Tibial nerve (tissue), 4 donors: ENCODE data around the gene EIF2AK2. TPM values are rescaled to one million over a fixed set of nuclear protein-coding genes. Genes with fewer than 3 reads are reported as not detected.

Experiments
- DNase-seq, 2 donors: peaks; one replicate each; pipeline ENCODE4 v3.0.0-alpha.2; 2019; ENCODE audit warnings: low spot score in 2 of 2
- H3K27ac ChIP-seq, 4 donors: fragments of 200-600 bp; sonication (generic) in 3 of 4; one replicate each; pipeline ENCODE4 v1.5.1; 2017 to 2019; ENCODE audit warnings: mild to moderate bottlenecking in 1 of 4
- H3K27me3 ChIP-seq, 2 donors: fragments of 200-600 bp; sonication (generic) in 1 of 2; one replicate each; pipeline versions ENCODE4 v1.5.1 to v1.6.0; 2017 to 2019
- H3K36me3 ChIP-seq, 3 donors: fragments of 200-600 bp; sonication (generic); one replicate each; pipeline ENCODE4 v1.5.1; 2018 to 2019
- H3K4me1 ChIP-seq, 4 donors: fragments of 200-600 bp; sonication (generic) in 3 of 4; one replicate each; pipeline ENCODE4 v1.5.1; 2017 to 2019
- H3K4me3 ChIP-seq, 4 donors: fragments of 200-600 bp; sonication (generic) in 3 of 4; one replicate each; pipeline ENCODE4 v1.5.1; 2017 to 2019; ENCODE audit warnings: mild to moderate bottlenecking in 1 of 4, moderate library complexity in 1 of 4
- H3K9me3 ChIP-seq, 4 donors: fragments of 200-600 bp; sonication (generic) in 3 of 4; one replicate each; pipeline ENCODE4 v1.5.1; 2017 to 2019
- EP300 ChIP-seq, 2 donors: sonication (generic); formaldehyde crosslinking; IDR thresholded peaks; one replicate each; pipeline ENCODE4 v1.6.1; 2017; ENCODE audit warnings: antibody characterized with exemption in 2 of 2, mild to moderate bottlenecking in 1 of 2
- POLR2A ChIP-seq, 2 donors: fragments of 450-650 bp; IDR thresholded peaks; one replicate each; pipeline ENCODE4 v1.6.1; 2017; ENCODE audit warnings: antibody characterized with exemption in 2 of 2, mild to moderate bottlenecking in 2 of 2, moderate library complexity in 2 of 2
- WGBS, 2 donors: methylation state at CpG; one replicate each; pipeline ENCODE4 v1.1.5; 2018; 5-methylcytosine and 5-hydroxymethylcytosine counted together
- total RNA-seq, 4 donors: library from RNA; depleted of rRNA; stranded (reverse); fragments of >200 nt; gene quantifications; one replicate each; pipeline ENCODE4 v1.1.0, GENCODE V29; 2016
- TF ChIP-seq, protein P1 (sequence below), 5 experiments: fragments of 200-600 bp in 3 of 5; fragments of 450-650 bp in 2 of 5; sonication (generic) in 3 of 5; IDR thresholded peaks; one replicate each; pipeline ENCODE4 v1.5.1; 2016 to 2019; ENCODE audit warnings: antibody characterized with exemption in 5 of 5, mild to moderate bottlenecking in 3 of 5, moderate library complexity in 2 of 5

EIF2AK2 gene
- total RNA-seq, 4 donors from 2014 or later = 21.6 to 36.0 (median 25.7) TPM

DNA sequence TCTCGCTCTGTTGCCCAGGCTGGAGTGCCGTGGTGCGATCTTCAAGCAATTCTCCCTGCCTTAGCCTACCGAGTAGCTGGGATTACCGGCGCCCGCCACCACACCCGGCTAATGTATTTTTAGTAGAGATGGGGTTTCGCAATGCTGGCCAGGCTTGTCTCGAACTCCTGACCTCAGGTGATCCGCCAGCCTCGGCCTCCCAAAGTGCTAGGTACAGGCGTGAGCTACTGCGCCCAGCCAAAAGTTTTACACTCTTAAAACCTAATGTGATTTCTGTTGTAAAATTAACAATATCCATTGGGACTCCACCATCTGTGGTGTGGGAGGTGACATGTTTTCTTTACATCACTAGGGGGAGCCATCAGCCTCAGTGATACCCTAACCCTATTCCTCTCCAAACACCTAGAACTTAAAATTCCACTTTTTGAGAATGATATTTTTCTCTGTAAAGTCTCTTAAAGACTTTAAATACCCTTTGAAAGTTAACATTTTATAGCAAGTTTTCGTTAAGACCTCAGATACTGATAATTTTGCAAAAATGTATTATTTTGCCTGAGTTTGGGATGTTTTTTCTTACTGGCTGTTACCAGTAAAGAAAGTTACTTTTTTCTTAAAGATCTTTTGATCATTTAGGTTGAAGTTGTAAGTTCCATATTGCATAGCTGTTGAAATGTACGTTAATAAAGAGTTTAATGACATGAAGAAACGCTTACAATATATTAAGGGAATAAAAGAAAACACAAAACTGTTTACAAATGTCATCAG lies 11.6 kb upstream of the EIF2AK2 start:
- peak in 1 of 2 donors; percentile 34 for DNase-seq
- H3K9me3 ChIP-seq = peaks cover 0 to 22% (median 4%) of the 10 kb centered on the region in 4 donors
- no peak for TF ChIP-seq POLR2A (IDR thresholded peaks at IDR 0.05)
- TF ChIP-seq, protein P1, sequence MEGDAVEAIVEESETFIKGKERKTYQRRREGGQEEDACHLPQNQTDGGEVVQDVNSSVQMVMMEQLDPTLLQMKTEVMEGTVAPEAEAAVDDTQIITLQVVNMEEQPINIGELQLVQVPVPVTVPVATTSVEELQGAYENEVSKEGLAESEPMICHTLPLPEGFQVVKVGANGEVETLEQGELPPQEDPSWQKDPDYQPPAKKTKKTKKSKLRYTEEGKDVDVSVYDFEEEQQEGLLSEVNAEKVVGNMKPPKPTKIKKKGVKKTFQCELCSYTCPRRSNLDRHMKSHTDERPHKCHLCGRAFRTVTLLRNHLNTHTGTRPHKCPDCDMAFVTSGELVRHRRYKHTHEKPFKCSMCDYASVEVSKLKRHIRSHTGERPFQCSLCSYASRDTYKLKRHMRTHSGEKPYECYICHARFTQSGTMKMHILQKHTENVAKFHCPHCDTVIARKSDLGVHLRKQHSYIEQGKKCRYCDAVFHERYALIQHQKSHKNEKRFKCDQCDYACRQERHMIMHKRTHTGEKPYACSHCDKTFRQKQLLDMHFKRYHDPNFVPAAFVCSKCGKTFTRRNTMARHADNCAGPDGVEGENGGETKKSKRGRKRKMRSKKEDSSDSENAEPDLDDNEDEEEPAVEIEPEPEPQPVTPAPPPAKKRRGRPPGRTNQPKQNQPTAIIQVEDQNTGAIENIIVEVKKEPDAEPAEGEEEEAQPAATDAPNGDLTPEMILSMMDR (IDR thresholded peaks at IDR 0.05) = peak; percentile 45 to 63 (median 51)
- no peak overlapping the region for H3K27ac ChIP-seq
- no peaks in the 10 kb centered on the region for H3K4me1 ChIP-seq
- H3K27me3 ChIP-seq = no peaks in the 10 kb centered on the region
- no peaks in the 10 kb centered on the region for H3K36me3 ChIP-seq
- H3K4me3 ChIP-seq = no peak overlapping the region
- WGBS, 2 donors = 55 to 57% methylated on average over 17 of the region's 17 CpGs

- TF ChIP-seq POLR2A (IDR thresholded peaks at IDR 0.05) = no peak
- TF ChIP-seq, protein P1 (IDR thresholded peaks at IDR 0.05) = no peak
- TF ChIP-seq EP300 (IDR thresholded peaks at IDR 0.05) = no peak
- peaks cover 0 to 25% (median 4%) of the 10 kb centered on the region in 4 donors for H3K9me3 ChIP-seq
- no peaks in the 10 kb centered on the region for H3K36me3 ChIP-seq
- WGBS, 2 donors = 94 to 97% methylated on average over 3 of the region's 3 CpGs
- H3K4me3 ChIP-seq = no peak overlapping the region
- no peaks in the 10 kb centered on the region for H3K27me3 ChIP-seq
- H3K27ac ChIP-seq = no peak overlapping the region
- no peak for DNase-seq
- H3K4me1 ChIP-seq = no peaks in the 10 kb centered on the region
These were observed 10.9 kb upstream of the EIF2AK2 start for GRCh38 chr2:37167636-37168180.

GRCh38 chr2:37164757-37165156 lies 8.0 kb upstream of the EIF2AK2 start:
- no peak for TF ChIP-seq EP300 (IDR thresholded peaks at IDR 0.05)
- TF ChIP-seq, protein P1 (IDR thresholded peaks at IDR 0.05) = no peak
- no peak for TF ChIP-seq POLR2A (IDR thresholded peaks at IDR 0.05)
- no peaks in the 10 kb centered on the region for H3K36me3 ChIP-seq
- H3K4me3 ChIP-seq = no peak overlapping the region
- peaks cover 0 to 25% (median 4%) of the 10 kb centered on the region in 4 donors for H3K9me3 ChIP-seq
- WGBS, 2 donors = 85 to 95% methylated on average over 1 of the region's 1 CpG
- DNase-seq = no peak
- no peak overlapping the region for H3K27ac ChIP-seq
- no peaks in the 10 kb centered on the region for H3K27me3 ChIP-seq
- no peaks in the 10 kb centered on the region for H3K4me1 ChIP-seq

DNA sequence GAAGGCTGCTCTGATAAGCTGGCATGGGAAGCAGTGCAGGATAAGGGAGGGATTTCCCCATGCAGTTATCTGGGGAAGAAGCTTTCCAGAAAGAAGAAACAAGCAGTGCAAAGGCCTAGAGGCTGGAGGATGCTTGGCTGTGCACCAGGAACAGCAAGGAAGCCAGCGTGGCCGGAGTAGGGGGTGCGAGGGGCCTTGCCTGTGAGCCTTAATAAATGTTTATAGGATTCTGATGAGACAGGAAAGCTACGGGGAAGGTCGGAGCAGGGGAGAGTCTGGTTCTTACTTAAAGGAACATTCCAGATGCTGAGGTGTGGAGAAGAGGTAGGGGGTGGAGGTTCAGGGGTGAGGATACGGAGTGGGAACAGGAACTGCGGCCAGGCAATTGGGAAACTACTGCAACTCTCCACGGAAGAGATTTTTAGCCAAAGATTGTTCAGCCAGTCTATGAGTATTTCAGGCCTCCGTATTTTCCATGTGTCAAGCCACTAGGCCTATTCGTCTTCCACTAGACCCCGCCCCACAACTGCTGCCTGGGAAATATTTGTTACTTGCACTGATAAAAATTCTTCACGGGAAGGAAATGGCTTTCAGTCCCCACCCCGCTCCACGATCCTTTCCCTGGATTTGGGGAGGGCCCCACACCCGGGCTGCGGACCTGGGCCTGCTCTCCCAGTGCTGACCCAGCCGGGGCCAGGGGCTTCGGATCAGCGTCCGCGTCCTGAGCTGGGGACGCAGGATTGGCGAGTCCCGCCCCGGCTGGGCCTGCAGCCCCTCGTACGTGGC lies 516 bp downstream of the EIF2AK2 start:
- peaks cover 3 to 22% (median 13%) of the 10 kb centered on the region in 4 donors for H3K4me1 ChIP-seq
- no peaks in the 10 kb centered on the region for H3K9me3 ChIP-seq
- peak overlapping the region; percentile 86 to 99 (median 94) for H3K4me3 ChIP-seq
- no peaks in the 10 kb centered on the region for H3K27me3 ChIP-seq
- peaks cover 0 to 6% (median 0%) of the 10 kb centered on the region in 3 donors for H3K36me3 ChIP-seq
- 0 to 3% methylated on average over 15 to 25 of the region's 27 CpGs for WGBS, 2 donors
- H3K27ac ChIP-seq = peak overlapping the region; percentile 88 to 97 (median 91)
- TF ChIP-seq EP300 (IDR thresholded peaks at IDR 0.05) (no peak), POLR2A (IDR thresholded peaks at IDR 0.05) (no peak)
- TF ChIP-seq, protein P1 (IDR thresholded peaks at IDR 0.05) = no peak
- DNase-seq = peak; percentile 21 to 52
